Measurements from ENCODE around the gene IFRD1. TPM values are rescaled to one million over a fixed set of nuclear protein-coding genes. Genes with fewer than 3 reads are reported as not detected.

IFRD1 gene
- total and polyA plus RNA-seq, 2 donors from 2014 or later: 24.1 to 31.5 TPM

DNA sequence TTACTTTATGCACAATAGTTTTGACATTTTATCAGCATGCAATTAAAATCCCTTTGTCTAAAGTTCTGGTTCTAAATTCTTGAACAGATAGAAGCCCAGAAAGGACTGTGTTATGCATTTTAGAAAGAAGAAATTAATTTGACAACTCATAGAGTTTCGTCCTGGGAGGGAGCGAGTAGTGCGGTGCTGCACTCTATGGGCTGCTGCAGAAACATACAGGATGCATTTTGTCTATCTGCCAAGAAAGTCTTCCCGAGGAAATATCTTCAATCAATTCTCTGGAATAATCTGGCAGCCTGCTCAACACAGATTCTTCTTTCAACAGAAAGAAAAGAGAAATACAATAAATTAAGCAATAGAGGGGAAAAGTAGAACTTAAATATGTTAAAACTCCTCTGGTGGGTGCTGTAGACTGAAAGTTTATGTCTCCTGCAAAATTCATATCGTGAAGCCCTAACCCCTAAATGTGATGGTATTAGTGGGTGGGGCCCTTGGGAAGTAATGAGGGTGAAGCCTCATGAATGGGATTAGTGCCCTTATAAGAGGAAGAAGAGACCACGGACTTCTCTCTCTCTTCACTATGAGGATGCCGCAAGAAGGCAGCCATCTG lies 39.0 kb upstream of the IFRD1 start:
- intact Hi-C loops (cut with DNase I): no loop called here
- no peak overlapping the region for H3K9ac ChIP-seq (ENCODE audit: low read length in 3 of 3)
- no peaks in the 10 kb centered on the region for H3K27me3 ChIP-seq (ENCODE audit: control insufficient read depth, insufficient read depth, low read length)
- TF ChIP-seq CTCF (IDR thresholded peaks at IDR 0.05; ENCODE audit: borderline replicate concordance, extremely low read depth, insufficient read depth): peak; percentile 64
- peak; percentile 60 for FAIRE-seq
- H3K36me3 ChIP-seq (ENCODE audit: control insufficient read depth in 2 of 3, insufficient read depth in 3 of 3, low read length in 3 of 3): no peaks in the 10 kb centered on the region
- no peaks in the 10 kb centered on the region for H3K9me3 ChIP-seq (ENCODE audit: control insufficient read depth in 2 of 3, insufficient read depth in 1 of 3, low read length in 3 of 3)
- no peak overlapping the region for H3K4me3 ChIP-seq (ENCODE audit: low read length in 3 of 3)
- H3K4me1 ChIP-seq (ENCODE audit: control insufficient read depth in 2 of 3, insufficient read depth in 2 of 3, low read depth in 1 of 3, low read length in 3 of 3): no peaks in the 10 kb centered on the region
- H3K27ac ChIP-seq (ENCODE audit: low read depth in 2 of 2, low read length in 2 of 2): no peak overlapping the region
- peak in 2 of 5 donors; percentile 48 to 70 for DNase-seq

DNA sequence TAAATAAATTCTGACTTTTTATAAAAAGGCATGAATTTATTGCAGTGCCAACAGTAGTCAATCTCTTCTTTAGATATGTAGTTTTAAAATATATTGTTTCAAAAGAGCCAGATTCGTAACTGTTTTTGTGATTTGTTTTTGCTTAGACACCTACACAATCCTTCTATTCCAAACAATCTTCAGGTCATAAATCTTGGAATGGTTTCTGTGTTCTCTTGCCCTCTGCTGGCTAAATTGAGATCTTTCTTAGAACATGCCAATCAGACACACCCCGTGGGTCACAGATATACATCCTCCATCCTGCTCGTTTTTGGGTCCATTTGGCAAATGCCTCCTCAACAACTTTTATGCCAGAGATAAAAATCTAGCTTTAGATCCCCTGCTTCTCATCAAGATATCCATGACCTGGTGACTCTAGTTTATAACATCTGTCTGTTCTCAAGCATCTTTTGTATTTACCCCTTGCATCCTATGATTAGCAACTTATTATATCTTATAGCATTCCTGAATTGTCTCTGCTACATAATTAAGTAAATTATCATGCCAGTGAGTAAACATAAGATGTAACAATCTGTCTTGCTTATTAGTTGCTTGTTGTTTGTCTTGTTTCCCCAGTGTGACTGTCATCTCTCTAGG lies 35.3 kb upstream of the IFRD1 start:
- Histone ChIP-seq H3K27me3 (ENCODE audit: control insufficient read depth, insufficient read depth, low read length) (no peaks in the 10 kb centered on the region), H3K36me3 (ENCODE audit: control insufficient read depth in 2 of 3, insufficient read depth in 3 of 3, low read length in 3 of 3) (no peaks in the 10 kb centered on the region), H3K4me1 (ENCODE audit: control insufficient read depth in 2 of 3, insufficient read depth in 2 of 3, low read depth in 1 of 3, low read length in 3 of 3) (no peaks in the 10 kb centered on the region), H3K9me3 (ENCODE audit: control insufficient read depth in 2 of 3, insufficient read depth in 1 of 3, low read length in 3 of 3) (no peaks in the 10 kb centered on the region), H3K27ac (ENCODE audit: low read depth in 2 of 2, low read length in 2 of 2) (no peak overlapping the region), H3K4me3 (ENCODE audit: low read length in 3 of 3) (no peak overlapping the region), H3K9ac (ENCODE audit: low read length in 3 of 3) (no peak overlapping the region)
- FAIRE-seq (peak; percentile 71), DNase-seq (peak in 2 of 5 donors; percentile 46 to 60)
- TF ChIP-seq CTCF (IDR thresholded peaks at IDR 0.05; ENCODE audit: borderline replicate concordance, extremely low read depth, insufficient read depth): peak; percentile 58
- intact Hi-C loops (cut with DNase I): no loop called here

GRCh38 chr7:112416127-112416526 lies 34.1 kb upstream of the IFRD1 start:
- no peaks in the 10 kb centered on the region for H3K36me3 ChIP-seq (ENCODE audit: control insufficient read depth in 2 of 3, insufficient read depth in 3 of 3, low read length in 3 of 3)
- H3K27ac ChIP-seq (ENCODE audit: low read depth in 2 of 2, low read length in 2 of 2): no peak overlapping the region
- no peaks in the 10 kb centered on the region for H3K27me3 ChIP-seq (ENCODE audit: control insufficient read depth, insufficient read depth, low read length)
- no peaks in the 10 kb centered on the region for H3K4me1 ChIP-seq (ENCODE audit: control insufficient read depth in 2 of 3, insufficient read depth in 2 of 3, low read depth in 1 of 3, low read length in 3 of 3)
- no peak overlapping the region for H3K9ac ChIP-seq (ENCODE audit: low read length in 3 of 3)
- intact Hi-C loops (cut with DNase I): no loop called here
- FAIRE-seq: no peak
- H3K4me3 ChIP-seq (ENCODE audit: low read length in 3 of 3): no peak overlapping the region
- H3K9me3 ChIP-seq (ENCODE audit: control insufficient read depth in 2 of 3, insufficient read depth in 1 of 3, low read length in 3 of 3): no peaks in the 10 kb centered on the region
- no peak for DNase-seq
- no peak for TF ChIP-seq CTCF (IDR thresholded peaks at IDR 0.05; ENCODE audit: borderline replicate concordance, extremely low read depth, insufficient read depth)
